Small intestine (tissue), 7 donors: ENCODE measurements around the gene MIPEP. TPM values are rescaled to one million over a fixed set of nuclear protein-coding genes. Genes with fewer than 3 reads are reported as not detected.

Source experiments
- DNase-seq, 2 donors: peaks; one replicate each; pipeline versions ENCODE4 v3.0.0 to v3.0.0-alpha.2; 2013
- FAIRE-seq: peaks from 2 replicates; lab custom pipeline; 2012; peaks lifted over from hg19 to GRCh38; lab: Jason Lieb, UNC
- H3K27ac ChIP-seq, 3 donors: one replicate each; pipeline ENCODE4 v1.5.1; 2013; ENCODE audit warnings: low read length in 2 of 3, mild to moderate bottlenecking in 2 of 3, control low read depth in 1 of 3, inconsistent platforms in 1 of 3, low read depth in 1 of 3, moderate library complexity in 1 of 3
- H3K27me3 ChIP-seq, 3 donors: one replicate each; pipeline ENCODE4 v1.6.1; 2013; ENCODE audit warnings: low read length in 3 of 3, inconsistent platforms in 1 of 3; ENCODE audit not compliant: control insufficient read depth in 3 of 3, insufficient read depth in 3 of 3
- H3K36me3 ChIP-seq, 3 donors: one replicate each; pipeline ENCODE4 v1.6.1; 2013; ENCODE audit warnings: low read length in 3 of 3, inconsistent platforms in 1 of 3, low read depth in 1 of 3, mild to moderate bottlenecking in 1 of 3, moderate library complexity in 1 of 3; ENCODE audit not compliant: control insufficient read depth in 3 of 3, insufficient read depth in 2 of 3
- H3K4me1 ChIP-seq, 3 donors: one replicate each; pipeline ENCODE4 v1.6.1; 2013; ENCODE audit warnings: low read length in 2 of 3, inconsistent platforms in 1 of 3, low read depth in 1 of 3, mild to moderate bottlenecking in 1 of 3, moderate library complexity in 1 of 3; ENCODE audit not compliant: control insufficient read depth in 3 of 3, insufficient read depth in 2 of 3
- H3K4me3 ChIP-seq, 3 donors: one replicate each; pipeline ENCODE4 v1.5.1; 2013; ENCODE audit warnings: low read length in 3 of 3, control low read depth in 1 of 3, inconsistent platforms in 1 of 3, low read depth in 1 of 3, mild to moderate bottlenecking in 1 of 3, moderate library complexity in 1 of 3
- H3K9me3 ChIP-seq, 2 donors: one replicate each; pipeline ENCODE4 v1.6.1; 2013; ENCODE audit warnings: low read depth in 1 of 2, low read length in 1 of 2; ENCODE audit not compliant: control insufficient read depth in 2 of 2, insufficient read depth in 1 of 2
- WGBS, 3 donors: extraction: QIAGEN DNeasy Blood & Tissue Kit; methylation state at CpG; one replicate each; pipeline ENCODE4 v1.1.7; 2013; 5-methylcytosine and 5-hydroxymethylcytosine counted together
- polyA plus RNA-seq, 4 donors: library from polyadenylated mRNA; stranded (reverse) in 3 of 4; unstranded in 1 of 4; fragments of 200-250 nt in 3 of 4; fragments of 120-200 nt in 1 of 4; gene quantifications; one replicate each; pipeline versions ENCODE4 v1.2.1 to v1.2.3, GENCODE V29; 2013
- donor health status: healthy with polysubstance abuse.
- donor health status: control.
- donor health status: control.
- donor health status: Bipolar disorder and iron deficiency.
- donor health status: healthy.

Gene MIPEP
- polyA plus RNA-seq, 4 donors: 10.3 to 19.8 (median 18.8) TPM

GRCh38 chr13:23796551-23796950 is 92.6 kb downstream of the MIPEP start:
- peaks cover 0 to 5% (median 0%) of the 10 kb centered on the region in 3 donors for H3K36me3 ChIP-seq
- 71 to 81% (median 75%) methylated on average over 2 of the region's 2 CpGs for WGBS, 3 donors
- H3K27me3 ChIP-seq: no peaks in the 10 kb centered on the region
- FAIRE-seq (no peak), DNase-seq (no peak)
- no peak overlapping the region for H3K4me3 ChIP-seq
- H3K9me3 ChIP-seq: peaks cover 0 to 4% of the 10 kb centered on the region in 2 donors
- no peaks in the 10 kb centered on the region for H3K4me1 ChIP-seq
- no peak overlapping the region for H3K27ac ChIP-seq

GRCh38 chr13:23794267-23795161 is 94.7 kb downstream of the MIPEP start:
- H3K36me3 ChIP-seq: peaks cover 0 to 5% (median 0%) of the 10 kb centered on the region in 3 donors
- no peak overlapping the region for H3K27ac ChIP-seq
- FAIRE-seq (no peak), DNase-seq (no peak)
- WGBS, 3 donors: 46 to 72% (median 52%) methylated on average over 7 of the region's 7 CpGs
- peaks cover 0 to 4% of the 10 kb centered on the region in 2 donors for H3K9me3 ChIP-seq
- H3K4me3 ChIP-seq: no peak overlapping the region
- no peaks in the 10 kb centered on the region for H3K27me3 ChIP-seq
- H3K4me1 ChIP-seq: no peaks in the 10 kb centered on the region

GRCh38 chr13:23793711-23794110 is 95.5 kb downstream of the MIPEP start:
- WGBS, 3 donors: 81 to 94% (median 91%) methylated on average over 3 of the region's 3 CpGs
- FAIRE-seq: no peak
- Histone ChIP-seq H3K27ac (no peak overlapping the region), H3K27me3 (no peaks in the 10 kb centered on the region), H3K36me3 (peaks cover 0 to 5% (median 0%) of the 10 kb centered on the region in 3 donors), H3K4me3 (no peak overlapping the region), H3K9me3 (peaks cover 0 to 4% of the 10 kb centered on the region in 2 donors), H3K4me1 (no peaks in the 10 kb centered on the region)
- DNase-seq: no peak

DNA sequence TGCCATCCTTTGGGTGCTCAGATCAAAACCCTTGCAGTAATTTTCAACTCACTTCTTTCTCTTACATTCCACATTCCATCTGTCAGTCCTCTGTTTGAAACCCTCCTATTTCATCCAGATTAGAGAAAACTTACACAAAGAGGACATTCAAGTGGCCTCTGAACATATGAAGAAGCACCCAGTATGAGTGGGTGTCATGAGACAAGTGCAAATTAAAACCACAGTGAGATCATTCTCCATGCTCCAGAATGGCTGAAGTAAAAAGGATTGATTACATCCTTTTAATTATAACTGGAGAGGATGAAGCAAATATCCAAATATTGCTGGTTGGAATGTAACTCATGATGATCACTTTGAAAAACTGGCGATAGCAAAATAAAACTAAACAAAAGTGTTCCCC is 96.5 kb downstream of the MIPEP start:
- Histone ChIP-seq H3K27me3 (no peaks in the 10 kb centered on the region), H3K27ac (no peak overlapping the region), H3K4me1 (no peaks in the 10 kb centered on the region), H3K36me3 (peaks cover 0 to 5% (median 0%) of the 10 kb centered on the region in 3 donors), H3K4me3 (no peak overlapping the region), H3K9me3 (no peaks in the 10 kb centered on the region)
- DNase-seq (no peak), FAIRE-seq (no peak)
- 63 to 93% (median 81%) methylated on average over 1 of the region's 1 CpG for WGBS, 3 donors

DNA sequence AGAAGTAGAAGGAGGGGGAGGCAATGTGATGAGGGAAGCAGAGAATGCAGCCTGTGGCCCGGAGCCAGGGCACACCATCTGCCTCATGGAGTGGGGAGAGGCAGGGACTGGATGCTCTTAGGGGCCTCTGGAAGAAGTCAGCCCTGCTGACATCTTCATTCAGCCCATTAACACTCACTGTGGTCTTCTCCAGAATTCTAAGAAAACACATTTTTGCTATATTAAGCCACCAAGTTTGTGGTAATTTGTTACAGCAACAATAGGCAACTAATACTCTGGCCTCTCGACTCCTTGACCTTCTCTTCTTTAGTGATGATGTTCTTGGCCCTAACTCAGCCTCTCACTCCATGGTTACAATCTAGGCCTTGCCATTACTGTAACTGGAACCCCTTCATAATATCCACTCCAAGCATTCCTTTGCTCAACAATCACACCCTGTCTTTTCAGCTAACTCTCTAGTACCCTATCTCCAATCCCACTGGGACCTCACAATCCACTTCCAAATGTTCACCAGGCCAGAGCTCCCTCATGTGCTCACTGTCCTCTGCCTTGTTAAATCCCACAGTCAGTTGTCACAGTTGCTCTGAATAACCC is 98.5 kb downstream of the MIPEP start:
- 71 to 90% (median 77%) methylated on average over 2 of the region's 2 CpGs for WGBS, 3 donors
- no peak for FAIRE-seq

GRCh38 chr13:23789576-23790346 is 99.4 kb downstream of the MIPEP start:
- Histone ChIP-seq H3K36me3 (no peaks in the 10 kb centered on the region), H3K9me3 (no peaks in the 10 kb centered on the region), H3K27me3 (no peaks in the 10 kb centered on the region), H3K27ac (no peak overlapping the region), H3K4me3 (no peak overlapping the region), H3K4me1 (no peaks in the 10 kb centered on the region)
- no peak for FAIRE-seq
- no peak for DNase-seq
- 85 to 95% (median 94%) methylated on average over 10 of the region's 10 CpGs for WGBS, 3 donors

More for the DNA sequence above, 98.5 kb downstream of the MIPEP start:
- Histone ChIP-seq H3K36me3 (no peaks in the 10 kb centered on the region), H3K27ac (no peak overlapping the region), H3K4me3 (no peak overlapping the region), H3K27me3 (no peaks in the 10 kb centered on the region), H3K4me1 (no peaks in the 10 kb centered on the region), H3K9me3 (no peaks in the 10 kb centered on the region)
- DNase-seq: no peak

DNA sequence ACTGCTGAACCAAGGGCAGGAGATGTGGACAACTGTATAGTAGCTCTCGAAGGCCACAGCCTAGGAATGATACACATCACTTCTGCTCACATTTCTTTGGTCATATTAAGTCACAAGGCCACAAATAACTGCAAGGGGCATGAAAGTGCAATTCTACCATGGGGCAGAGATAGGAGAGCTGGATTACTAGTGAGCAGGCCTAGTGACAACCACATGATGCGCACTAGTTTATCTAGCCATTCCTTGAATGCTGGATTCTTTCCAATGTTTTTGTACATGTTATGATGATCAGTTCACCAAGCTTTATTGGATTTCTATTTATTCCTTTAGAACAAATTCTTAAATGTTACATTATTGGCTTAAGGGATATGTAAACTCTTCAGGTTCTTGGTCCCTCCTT is 100.7 kb downstream of the MIPEP start:
- H3K27ac ChIP-seq: no peak overlapping the region
- no peaks in the 10 kb centered on the region for H3K4me1 ChIP-seq
- no peak overlapping the region for H3K4me3 ChIP-seq
- no peak for FAIRE-seq
- H3K9me3 ChIP-seq: no peaks in the 10 kb centered on the region
- H3K36me3 ChIP-seq: no peaks in the 10 kb centered on the region
- H3K27me3 ChIP-seq: no peaks in the 10 kb centered on the region
- DNase-seq: no peak
- WGBS, 3 donors: 96 to 98% (median 97%) methylated on average over 2 of the region's 2 CpGs

DNA sequence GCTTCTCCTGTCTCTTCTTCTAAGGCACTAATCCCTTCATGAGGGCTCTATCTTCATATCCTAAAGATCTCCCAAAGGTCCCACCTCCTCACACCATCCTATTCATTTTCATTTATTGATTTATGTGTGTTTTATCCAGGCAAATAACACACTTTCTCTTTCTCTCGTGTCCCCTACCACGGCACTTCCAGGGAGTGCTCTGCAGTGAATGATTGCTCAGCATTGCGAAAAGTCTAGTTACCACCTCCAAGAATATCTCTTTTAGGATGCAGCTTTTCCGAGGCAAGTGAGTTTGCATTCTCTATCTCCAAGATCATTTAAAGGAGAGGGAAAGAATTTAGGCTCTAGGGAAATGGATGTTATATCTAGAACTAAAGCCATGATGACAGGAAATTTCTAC is 101.7 kb downstream of the MIPEP start:
- H3K36me3 ChIP-seq: no peaks in the 10 kb centered on the region
- H3K27me3 ChIP-seq: no peaks in the 10 kb centered on the region
- 62 to 74% (median 73%) methylated on average over 4 of the region's 4 CpGs for WGBS, 3 donors
- H3K9me3 ChIP-seq: no peaks in the 10 kb centered on the region
- FAIRE-seq (no peak), DNase-seq (no peak)
- no peak overlapping the region for H3K4me3 ChIP-seq
- no peak overlapping the region for H3K27ac ChIP-seq
- no peaks in the 10 kb centered on the region for H3K4me1 ChIP-seq
